CD4-positive, CD25-positive, alpha-beta regulatory T cell (primary cell): ENCODE results near the gene PPIE. TPM values are rescaled to one million over a fixed set of nuclear protein-coding genes. Genes with fewer than 3 reads are reported as not detected.

Experiments
- ATAC-seq, 2 donors: fragments of 150-1000 bp; cut with Tn5 transposase; one replicate each; pipeline ENCODE4 v1.10.0; 2021; ENCODE audit warnings: low read depth in 2 of 2, moderate number of reproducible peaks in 2 of 2, moderate library complexity in 1 of 2
- DNase-seq, 3 donors: peaks; one replicate each; pipeline versions ENCODE4 v3.0.0 to v3.0.0-alpha.2; 2012 to 2022; ENCODE audit warnings: mixed read lengths in 1 of 3
- H3K27ac ChIP-seq: one replicate; pipeline ENCODE4 v1.7.0; 2013; ENCODE audit warnings: mild to moderate bottlenecking, low read length; ENCODE audit not compliant: insufficient read depth, poor library complexity, severe bottlenecking
- H3K27me3 ChIP-seq: one replicate; pipeline ENCODE4 v1.7.0; 2013; ENCODE audit warnings: low read length; ENCODE audit not compliant: control insufficient read depth, insufficient read depth
- H3K36me3 ChIP-seq: one replicate; pipeline ENCODE4 v1.7.0; 2013; ENCODE audit warnings: mild to moderate bottlenecking, low read length, moderate library complexity; ENCODE audit not compliant: control insufficient read depth, insufficient read depth
- H3K4me1 ChIP-seq: 2 replicates; pipeline ENCODE4 v1.7.0; 2013; ENCODE audit warnings: mild to moderate bottlenecking, low read length; ENCODE audit not compliant: insufficient read depth, control insufficient read depth, poor library complexity, severe bottlenecking
- H3K4me3 ChIP-seq: one replicate; pipeline ENCODE4 v1.7.0; 2013; ENCODE audit warnings: low read depth, mild to moderate bottlenecking, low read length, moderate library complexity
- H3K9me3 ChIP-seq, 2 experiments: 1 replicate in 1 of 2; 2 replicates in 1 of 2; pipeline ENCODE4 v1.7.0; 2013; ENCODE audit warnings: low read length in 2 of 2, mild to moderate bottlenecking in 1 of 2, moderate library complexity in 1 of 2; ENCODE audit not compliant: control insufficient read depth in 2 of 2
- H3K27ac Mint-ChIP-seq, 3 donors: one replicate each; pipeline ENCODE4 v1.8.0; 2020 to 2022; ENCODE audit warnings: mild to moderate bottlenecking in 3 of 3, mixed read lengths in 3 of 3, moderate library complexity in 2 of 3
- H3K27me3 Mint-ChIP-seq: one replicate; pipeline ENCODE4 v1.8.0; 2022; ENCODE audit warnings: mild to moderate bottlenecking, mixed read lengths
- H3K36me3 Mint-ChIP-seq: one replicate; pipeline ENCODE4 v1.8.0; 2020; ENCODE audit warnings: mixed read lengths
- H3K4me1 Mint-ChIP-seq, 4 donors: one replicate each; pipeline ENCODE4 v1.8.0; 2020 to 2022; ENCODE audit warnings: mixed read lengths in 4 of 4, mild to moderate bottlenecking in 1 of 4
- H3K4me3 Mint-ChIP-seq, 4 donors: one replicate each; pipeline ENCODE4 v1.8.0; 2020 to 2022; ENCODE audit warnings: mild to moderate bottlenecking in 4 of 4, mixed read lengths in 4 of 4, moderate library complexity in 3 of 4
- H3K9me3 Mint-ChIP-seq, 7 donors: one replicate each; pipeline ENCODE4 v1.8.0; 2020 to 2022; ENCODE audit warnings: mixed read lengths in 7 of 7, mild to moderate bottlenecking in 3 of 7, moderate library complexity in 2 of 7
- polyA plus RNA-seq, 4 donors: library from polyadenylated mRNA; unstranded; fragments of 300-500 nt; fragmentation: Illumina TruSeq; gene quantifications; one replicate each; pipeline ENCODE4 v1.2.3, GENCODE V29; 2021
- total RNA-seq: library from RNA; stranded (reverse); gene quantifications from one replicate; pipeline ENCODE4 v1.2.3, GENCODE V29; 2022

The PPIE gene
- total and polyA plus RNA-seq, 5 donors from 2014 or later, result 36.8 to 118 (median 91.6) TPM

DNA sequence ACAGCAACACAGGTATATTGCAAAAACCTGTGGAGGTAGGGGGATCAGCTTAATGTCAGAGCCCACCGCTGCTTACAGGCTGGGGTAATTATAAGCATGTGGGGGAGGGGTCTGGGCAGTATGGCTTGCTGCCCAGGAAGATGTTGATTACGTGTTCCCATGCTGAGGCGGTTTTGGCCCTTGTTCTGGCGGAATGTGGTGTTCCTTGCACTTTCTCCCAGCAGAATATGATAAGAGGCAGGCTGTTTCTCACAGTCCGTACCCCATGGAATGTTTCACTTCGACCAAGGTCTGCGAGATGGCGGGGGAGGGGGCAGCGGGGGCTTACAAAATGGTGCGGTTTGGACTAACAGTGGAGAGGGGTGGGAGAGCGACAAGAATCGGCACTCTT, 37.6 kb upstream of the PPIE start:
- H3K4me1 Mint-ChIP-seq, result no peaks in the 10 kb centered on the region

DNA sequence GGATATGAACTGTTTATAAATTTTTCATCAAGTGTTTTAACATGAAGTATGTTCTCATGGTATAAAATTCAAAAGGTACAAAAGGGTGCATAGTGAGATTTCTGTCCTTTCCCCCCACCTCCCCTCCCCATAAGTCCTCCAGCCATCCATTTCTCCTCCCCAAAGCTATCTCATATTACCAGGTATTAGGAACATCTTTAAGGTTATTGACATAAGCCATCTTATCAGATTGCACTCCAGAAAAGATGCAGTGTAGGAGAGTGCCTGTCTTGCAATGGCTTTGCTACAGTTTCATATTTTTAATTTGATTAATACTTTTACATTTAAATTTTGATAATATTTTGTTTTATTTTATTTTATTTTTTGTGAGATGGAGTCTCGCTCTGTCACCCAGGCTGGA, 33.9 kb upstream of the PPIE start:
- Histone ChIP-seq H3K9me3 (no peaks in the 10 kb centered on the region), H3K27ac (no peak overlapping the region), H3K27me3 (peaks cover 3% of the 10 kb centered on the region), H3K4me1 (no peaks in the 10 kb centered on the region), H3K36me3 (no peaks in the 10 kb centered on the region), H3K4me3 (no peak overlapping the region)
- DNase-seq, result no peak
- Mint-ChIP-seq H3K9me3 (no peaks in the 10 kb centered on the region), H3K27me3 (peaks cover 15% of the 10 kb centered on the region), H3K36me3 (peaks cover 3% of the 10 kb centered on the region), H3K4me3 (no peak overlapping the region), H3K4me1 (no peaks in the 10 kb centered on the region), H3K27ac (no peak overlapping the region)
- no peak for ATAC-seq

More for the DNA sequence above, 37.6 kb upstream of the PPIE start:
- no peaks in the 10 kb centered on the region for H3K36me3 Mint-ChIP-seq
- H3K27ac Mint-ChIP-seq, result peak overlapping the region in 2 of 3 donors; percentile 48 to 57
- ATAC-seq (no peak), DNase-seq (no peak)
- Histone ChIP-seq H3K36me3 (no peaks in the 10 kb centered on the region), H3K9me3 (no peaks in the 10 kb centered on the region), H3K27ac (no peak overlapping the region), H3K4me1 (no peaks in the 10 kb centered on the region), H3K4me3 (no peak overlapping the region), H3K27me3 (no peaks in the 10 kb centered on the region)
- no peaks in the 10 kb centered on the region for H3K9me3 Mint-ChIP-seq
- H3K27me3 Mint-ChIP-seq, result peaks cover 15% of the 10 kb centered on the region
- H3K4me3 Mint-ChIP-seq, result no peak overlapping the region

DNA sequence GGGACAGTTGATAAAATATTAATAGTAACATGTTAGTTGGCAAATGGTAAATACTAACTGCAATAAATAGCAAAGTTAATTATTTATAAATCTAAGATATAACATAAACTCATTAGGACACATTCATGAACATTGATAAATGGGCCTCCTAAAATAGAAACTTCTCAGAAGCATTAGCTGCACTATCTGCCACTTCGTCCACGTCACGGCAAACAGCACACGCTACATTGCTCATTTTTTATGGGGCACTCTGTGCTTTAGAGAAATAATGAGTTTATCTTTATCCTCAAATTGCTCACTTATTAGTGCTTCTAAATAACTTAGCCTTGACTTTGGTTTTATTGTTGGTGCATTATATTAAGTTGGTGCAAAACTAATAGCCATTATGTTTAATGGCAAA, 31.2 kb upstream of the PPIE start:
- Histone ChIP-seq H3K9me3 (no peaks in the 10 kb centered on the region), H3K4me3 (no peak overlapping the region), H3K4me1 (no peaks in the 10 kb centered on the region), H3K36me3 (no peaks in the 10 kb centered on the region), H3K27ac (no peak overlapping the region), H3K27me3 (peaks cover 3% of the 10 kb centered on the region)
- no peak for ATAC-seq
- Mint-ChIP-seq H3K4me3 (no peak overlapping the region), H3K27me3 (peaks cover 21% of the 10 kb centered on the region), H3K27ac (no peak overlapping the region), H3K36me3 (peaks cover 3% of the 10 kb centered on the region), H3K9me3 (no peaks in the 10 kb centered on the region), H3K4me1 (no peaks in the 10 kb centered on the region)
- no peak for DNase-seq

DNA sequence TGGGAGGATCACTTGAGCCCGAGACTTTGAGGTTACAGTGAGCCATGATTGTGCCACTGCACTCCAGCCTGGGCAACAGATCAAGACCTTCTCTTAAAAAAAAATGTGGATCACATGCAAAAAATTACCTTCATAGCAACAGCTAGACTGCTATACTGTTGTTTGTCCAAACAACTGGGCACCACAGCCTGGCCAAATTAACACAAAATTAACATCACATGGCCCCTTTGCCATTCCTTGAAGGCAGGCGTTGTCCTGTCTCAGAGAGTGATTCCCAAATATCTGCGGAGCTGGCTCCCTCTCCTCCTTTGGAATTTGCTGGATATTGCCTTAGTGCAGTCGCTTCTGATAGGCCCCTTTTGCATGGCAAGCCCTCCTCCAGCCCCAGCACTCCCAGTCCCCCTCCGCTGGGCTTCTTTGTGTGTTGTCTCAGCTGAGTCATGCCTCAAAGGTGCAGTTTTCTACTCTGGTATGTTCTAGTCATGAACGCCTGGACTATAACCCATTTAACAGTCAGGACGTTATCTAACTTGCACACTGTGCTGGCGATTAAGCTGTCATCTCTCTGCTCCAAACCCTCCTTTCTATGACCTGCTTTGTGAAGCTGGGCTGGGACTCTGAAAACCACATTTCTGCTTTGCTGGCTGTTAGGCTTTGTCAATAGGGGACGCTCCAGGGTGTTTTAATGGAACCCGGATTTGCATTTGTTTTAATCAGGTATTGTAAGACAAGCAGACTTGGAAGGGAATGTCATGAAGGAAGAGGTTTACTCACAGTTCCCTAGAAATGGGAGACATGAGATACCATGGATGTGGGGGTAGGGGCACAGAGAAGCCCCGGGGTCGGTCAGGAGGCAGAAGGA, 27.3 kb upstream of the PPIE start:
- H3K4me1 Mint-ChIP-seq, result no peaks in the 10 kb centered on the region
- no peaks in the 10 kb centered on the region for H3K9me3 Mint-ChIP-seq
- no peak for ATAC-seq
- H3K4me3 Mint-ChIP-seq, result no peak overlapping the region
- H3K4me1 ChIP-seq, result no peaks in the 10 kb centered on the region
- peaks cover 27% of the 10 kb centered on the region for H3K27me3 Mint-ChIP-seq
- no peaks in the 10 kb centered on the region for H3K36me3 ChIP-seq
- peaks cover 3% of the 10 kb centered on the region for H3K36me3 Mint-ChIP-seq
- no peak overlapping the region for H3K27ac ChIP-seq
- no peak for DNase-seq
- no peak overlapping the region for H3K27ac Mint-ChIP-seq
- H3K27me3 ChIP-seq, result peaks cover 6% of the 10 kb centered on the region
- H3K4me3 ChIP-seq, result no peak overlapping the region
- H3K9me3 ChIP-seq, result no peaks in the 10 kb centered on the region

DNA sequence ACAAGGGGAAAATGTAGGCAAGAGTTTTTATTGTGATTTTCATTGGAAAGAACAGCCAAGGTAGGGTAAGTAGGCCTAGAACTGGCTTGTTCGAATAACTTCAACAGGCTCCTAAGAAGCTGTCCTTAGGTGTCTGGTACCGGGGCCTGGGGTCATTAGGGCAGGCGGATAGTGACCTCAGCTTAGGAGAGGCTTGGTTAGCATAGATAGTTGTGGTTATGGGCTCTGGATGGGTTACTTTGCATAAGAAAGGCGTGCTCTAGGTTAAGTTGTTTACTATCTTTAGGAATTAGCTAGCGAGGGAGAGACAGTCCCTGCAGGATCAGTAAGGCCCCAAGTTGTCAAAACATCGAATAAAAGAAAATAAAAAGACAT, 26.7 kb upstream of the PPIE start:
- H3K4me1 Mint-ChIP-seq, result no peaks in the 10 kb centered on the region
- H3K36me3 Mint-ChIP-seq, result peaks cover 3% of the 10 kb centered on the region
- H3K4me3 Mint-ChIP-seq, result no peak overlapping the region
- Histone ChIP-seq H3K4me1 (no peaks in the 10 kb centered on the region), H3K4me3 (no peak overlapping the region), H3K36me3 (no peaks in the 10 kb centered on the region), H3K27ac (no peak overlapping the region), H3K27me3 (peaks cover 13% of the 10 kb centered on the region), H3K9me3 (no peaks in the 10 kb centered on the region)
- peak overlapping the region in 1 of 3 donors; percentile 27 for H3K27ac Mint-ChIP-seq
- peaks cover 29% of the 10 kb centered on the region for H3K27me3 Mint-ChIP-seq
- ATAC-seq, result no peak
- no peaks in the 10 kb centered on the region for H3K9me3 Mint-ChIP-seq
- no peak for DNase-seq

DNA sequence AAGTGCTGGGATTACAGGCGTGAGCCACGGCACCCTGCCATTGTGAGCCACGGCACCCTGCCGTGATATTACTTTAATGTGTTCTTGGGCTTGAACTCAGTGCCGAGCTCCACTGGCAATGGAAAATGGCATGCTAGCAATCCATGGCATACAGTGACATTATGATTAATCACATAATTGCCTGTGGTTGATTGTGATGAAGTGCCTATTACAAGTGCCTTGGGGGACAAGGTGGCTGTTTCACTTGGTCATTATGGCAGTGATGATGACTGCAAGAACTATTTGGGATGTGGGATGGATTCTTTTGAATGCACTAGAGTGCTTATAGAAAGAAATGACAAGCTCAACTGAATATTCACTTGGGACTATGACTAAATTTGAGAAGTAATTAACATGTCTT, 25.1 kb upstream of the PPIE start:
- no peak for ATAC-seq
- Histone ChIP-seq H3K4me1 (no peaks in the 10 kb centered on the region), H3K9me3 (no peaks in the 10 kb centered on the region), H3K27me3 (peaks cover 25% of the 10 kb centered on the region), H3K36me3 (no peaks in the 10 kb centered on the region), H3K4me3 (no peak overlapping the region), H3K27ac (no peak overlapping the region)
- peaks cover 3% of the 10 kb centered on the region for H3K36me3 Mint-ChIP-seq
- no peak overlapping the region for H3K4me3 Mint-ChIP-seq
- DNase-seq, result no peak
- H3K27ac Mint-ChIP-seq, result no peak overlapping the region
- H3K27me3 Mint-ChIP-seq, result peaks cover 38% of the 10 kb centered on the region
- H3K4me1 Mint-ChIP-seq, result no peaks in the 10 kb centered on the region
- no peaks in the 10 kb centered on the region for H3K9me3 Mint-ChIP-seq

DNA sequence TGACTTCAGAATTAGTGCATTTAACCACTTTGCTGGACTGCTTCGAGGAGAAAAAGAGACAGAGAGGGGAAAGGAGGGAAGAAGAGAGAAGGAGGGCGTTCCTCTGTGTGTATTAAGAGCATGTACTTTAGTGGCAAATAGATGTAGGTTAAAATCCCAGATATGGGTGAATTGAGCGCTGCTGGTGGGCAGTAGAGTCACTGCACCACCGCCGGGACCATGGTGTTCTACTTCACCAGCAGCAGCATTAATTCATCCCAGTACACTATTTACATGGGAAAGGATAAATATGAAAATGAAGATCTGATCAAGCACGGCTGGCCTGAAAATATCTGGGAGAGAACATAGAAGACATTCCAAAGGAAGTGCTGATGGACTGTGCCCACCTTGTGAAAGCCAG, 20.9 kb upstream of the PPIE start:
- Mint-ChIP-seq H3K27ac (no peak overlapping the region), H3K27me3 (peaks cover 47% of the 10 kb centered on the region), H3K36me3 (no peaks in the 10 kb centered on the region), H3K4me1 (no peaks in the 10 kb centered on the region), H3K9me3 (no peaks in the 10 kb centered on the region), H3K4me3 (no peak overlapping the region)
- Histone ChIP-seq H3K27me3 (peaks cover 27% of the 10 kb centered on the region), H3K4me3 (no peak overlapping the region), H3K9me3 (no peaks in the 10 kb centered on the region), H3K27ac (no peak overlapping the region), H3K4me1 (no peaks in the 10 kb centered on the region), H3K36me3 (no peaks in the 10 kb centered on the region)
- DNase-seq (no peak), ATAC-seq (no peak)
